ENCODE results near the gene PCDHB14. TPM values are rescaled to one million over a fixed set of nuclear protein-coding genes. Genes with fewer than 3 reads are reported as not detected.
A peak's percentile ranks its signal among the peaks of the same experiment; 100 is the strongest.
"Not testable (repeated sequence)": the region's sequence is repeated elsewhere in the genome, so short reads cannot be mapped to it uniquely, and the experiment has no call there.

Gene PCDHB14
- total RNA-seq, 1 experiment from 2014 or later, result 2.6 TPM

GRCh38 chr5:141192110-141192725 is 30.9 kb upstream of the PCDHB14 start, which contains the start of gene PCDHB10:
PCDHB10 (plus strand) TSS chr5:141192353; CDS start chr5:141192553, 200 bp downstream.
- CTCF ChIA-PET, result interaction anchor here (0.6 to 3.3 kb wide), 46 partner anchors 10 to 375 kb away, joined by 3 to 41 read pairs (median 4); partner anchors contain the start of genes PCDHB1, PCDHB12, PCDHB13 and PCDHB14
- ATAC-seq (peak; percentile 88), DNase-seq (ENCODE audit: low spot score) (peak; percentile 89)

GRCh38 chr5:141194332-141194731 is 28.8 kb upstream of the PCDHB14 start:
- H3K4me3 Mint-ChIP-seq; DNase-seq (ENCODE audit: low spot score); H3K27me3 Mint-ChIP-seq (ENCODE audit: low read depth); POLR2A ChIA-PET; ATAC-seq; H3K27ac Mint-ChIP-seq; H3K4me1 Mint-ChIP-seq: not testable (repeated sequence)
- CTCF ChIA-PET, result interaction anchor here (1.4 kb wide), 1 partner anchor 12 kb away, joined by 7 read pairs; the partner anchor contains the start of gene PCDHB16
- peaks cover 16% of the 10 kb centered on the region for H3K36me3 Mint-ChIP-seq
- peaks cover 24% of the 10 kb centered on the region for H3K9me3 Mint-ChIP-seq

More at GRCh38 chr5:141192110-141192725, 30.9 kb upstream of the PCDHB14 start, which contains the start of gene PCDHB10:
- H3K9me3 Mint-ChIP-seq, result peaks cover 25% of the 10 kb centered on the region
- H3K4me1 Mint-ChIP-seq, result peaks cover 4% of the 10 kb centered on the region
- H3K27me3 Mint-ChIP-seq (ENCODE audit: low read depth), result peaks cover 4% of the 10 kb centered on the region
- POLR2A ChIA-PET, result no interaction called here
- H3K27ac Mint-ChIP-seq, result no peak within 1 kb of the TSS
- peak within 1 kb of the TSS; percentile 58 for H3K4me3 Mint-ChIP-seq
- TF ChIP-seq MAX (CRISPR knock-in tag; IDR thresholded peaks at IDR 0.05), result no peak
- peak; percentile 70; the same call in 1 of the 2 replicates for TF ChIP-seq CTCF (IDR thresholded peaks at IDR 0.05)
- H3K36me3 Mint-ChIP-seq, result peaks cover 20% of the 10 kb centered on the region

- ATAC-seq, result no peak
These were observed 26.8 kb upstream of the PCDHB14 start for GRCh38 chr5:141196363-141196762.

More at GRCh38 chr5:141196363-141196762, 26.8 kb upstream of the PCDHB14 start:
- Mint-ChIP-seq H3K4me3 (no peak overlapping the region), H3K27me3 (ENCODE audit: low read depth) (no peaks in the 10 kb centered on the region; the same call in none of the 2 replicates), H3K36me3 (peaks cover 24% of the 10 kb centered on the region), H3K27ac (no peak overlapping the region), H3K4me1 (peaks cover 10% of the 10 kb centered on the region), H3K9me3 (peaks cover 30% of the 10 kb centered on the region)
- TF ChIP-seq HMGA2 (CRISPR knock-in tag; IDR thresholded peaks at IDR 0.05), result no peak
- TF ChIP-seq SP1 (CRISPR knock-in tag; conservative IDR thresholded peaks at IDR 0.05), result no peak
- no peak for TF ChIP-seq ZBTB43 (CRISPR knock-in tag; IDR thresholded peaks at IDR 0.05)
- no peak for TF ChIP-seq ERG (CRISPR knock-in tag; IDR thresholded peaks at IDR 0.05)
- no peak for TF ChIP-seq CBFB (CRISPR knock-in tag; IDR thresholded peaks at IDR 0.05; ENCODE audit: low read depth)
- no peak for TF ChIP-seq ZNF232 (CRISPR knock-in tag; IDR thresholded peaks at IDR 0.05)
- TF ChIP-seq ZNF138 (CRISPR knock-in tag; conservative IDR thresholded peaks at IDR 0.05), result no peak
- TF ChIP-seq E2F4 (CRISPR knock-in tag; IDR thresholded peaks at IDR 0.05; ENCODE audit: borderline replicate concordance, low read depth), result no peak
- TF ChIP-seq ZSCAN18 (CRISPR knock-in tag; IDR thresholded peaks at IDR 0.05), result no peak
- no peak for TF ChIP-seq SMAD3 (CRISPR knock-in tag; IDR thresholded peaks at IDR 0.05; ENCODE audit: borderline replicate concordance)
- TF ChIP-seq ZNF512 (CRISPR knock-in tag; IDR thresholded peaks at IDR 0.05; ENCODE audit: borderline replicate concordance), result no peak
- TF ChIP-seq PRRX2 (CRISPR knock-in tag; IDR thresholded peaks at IDR 0.05), result no peak
- CTCF ChIA-PET, result interaction anchor here (0.8 to 2.6 kb wide), 5 partner anchors 9 to 50 kb away, joined by 3 to 14 read pairs (median 6); partner anchors contain the start of genes PCDHB14, PCDHB16 and PCDHB9
- POLR2A ChIA-PET, result no interaction called here
- no peak for DNase-seq (ENCODE audit: low spot score)

Measured in WTC11 (cell line).